Germinal center (tissue), 1 donor: ENCODE measurements around the gene MPZL2.

Source experiments
- DNase-seq: peaks from one replicate; pipeline ENCODE4 v3.0.0; 2012; ENCODE audit warnings: mixed read lengths, low spot score

The MPZL2 gene

GRCh38 chr11:118219732-118220131 lies 44.4 kb downstream of the MPZL2 start:
- DNase-seq: no peak

- no peak for DNase-seq
Observed at GRCh38 chr11:118219244-118219643, 44.9 kb downstream of the MPZL2 start.

- no peak for DNase-seq
Observed at GRCh38 chr11:118217575-118217974, 46.5 kb downstream of the MPZL2 start.

GRCh38 chr11:118216621-118217481 lies 47.2 kb downstream of the MPZL2 start:
- no peak for DNase-seq

- no peak for DNase-seq
Observed at GRCh38 chr11:118215765-118216164, 48.3 kb downstream of the MPZL2 start.

GRCh38 chr11:118215262-118215661 lies 48.8 kb downstream of the MPZL2 start:
- DNase-seq: no peak

GRCh38 chr11:118214210-118214914 lies 49.7 kb downstream of the MPZL2 start:
- peak; percentile 43 for DNase-seq

- no peak for DNase-seq
Observed at GRCh38 chr11:118213781-118214180, 50.3 kb downstream of the MPZL2 start.

GRCh38 chr11:118213201-118213600 lies 50.9 kb downstream of the MPZL2 start:
- no peak for DNase-seq

GRCh38 chr11:118212781-118213191 lies 51.3 kb downstream of the MPZL2 start:
- DNase-seq: no peak

- no peak for DNase-seq
Observed at GRCh38 chr11:118212131-118212725, 51.9 kb downstream of the MPZL2 start.

GRCh38 chr11:118211006-118211405 lies 53.1 kb downstream of the MPZL2 start:
- DNase-seq: no peak

GRCh38 chr11:118210323-118210722 lies 53.8 kb downstream of the MPZL2 start:
- DNase-seq: no peak

- DNase-seq: no peak
Observed at GRCh38 chr11:118209033-118209432, 55.1 kb downstream of the MPZL2 start.

GRCh38 chr11:118207079-118207478 lies 57.0 kb downstream of the MPZL2 start:
- DNase-seq: no peak

- DNase-seq: no peak
Observed at GRCh38 chr11:118206391-118207031, 57.6 kb downstream of the MPZL2 start.

GRCh38 chr11:118205606-118206378 lies 58.3 kb downstream of the MPZL2 start:
- DNase-seq: no peak
